ENCODE results near the gene ENO2. TPM values are rescaled to one million over a fixed set of nuclear protein-coding genes. Genes with fewer than 3 reads are reported as not detected.

The ENO2 gene
- total RNA-seq, 1 experiment from 2014 or later, result 166 TPM

DNA sequence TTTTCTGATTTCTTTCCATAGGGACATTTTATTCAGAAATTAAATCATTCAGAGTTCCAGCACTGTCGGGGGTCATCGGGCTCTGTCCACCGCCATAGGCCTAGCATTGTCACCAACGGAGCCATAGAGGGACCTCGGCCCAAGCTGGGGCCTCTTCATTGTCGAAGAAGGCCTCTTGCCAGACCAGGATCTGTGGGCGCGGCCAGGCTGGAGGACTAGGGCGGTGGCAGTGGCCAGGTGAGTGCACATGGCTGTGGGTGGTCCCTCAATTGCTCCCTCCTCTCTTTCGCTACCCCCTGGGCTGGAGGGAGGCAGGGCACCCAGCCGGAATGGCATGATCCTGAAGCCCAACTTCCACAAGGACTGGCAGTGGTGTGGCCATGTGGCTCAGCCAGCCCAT, 30.7 kb upstream of the ENO2 start:
- no peaks in the 10 kb centered on the region for H3K9me3 ChIP-seq (ENCODE audit: control insufficient read depth, low read depth, low read length)

More for the DNA sequence above, 30.7 kb upstream of the ENO2 start:
- H3K9me3 Mint-ChIP-seq, result no peaks in the 10 kb centered on the region; a peak in 1 of 5 replicates
- no peaks in the 10 kb centered on the region for H3K79me2 ChIP-seq (ENCODE audit: insufficient read depth, low read length)
- no peak overlapping the region for H2BK120ac ChIP-seq (ENCODE audit: low read depth, low read length, poor library complexity, severe bottlenecking)
- H2BK5ac ChIP-seq (ENCODE audit: insufficient read length, low read length), result no peak overlapping the region
- H3K27me3 ChIP-seq (ENCODE audit: insufficient read depth, low read length), result no peaks in the 10 kb centered on the region
- H3T11ph ChIP-seq (ENCODE audit: low read length), result no peak overlapping the region
- H2AK5ac ChIP-seq (ENCODE audit: insufficient read length, low read length), result no peak overlapping the region
- H3K27ac Mint-ChIP-seq, result peak overlapping the region in 2 of 3 experiments; percentile 70 to 81; a peak in 3 of 7 replicates
- no peak overlapping the region for H3K4me3 Mint-ChIP-seq
- H2BK12ac ChIP-seq (ENCODE audit: insufficient read length, low read depth, low read length), result no peak overlapping the region
- no peak overlapping the region for H3K18ac ChIP-seq (ENCODE audit: insufficient read length, low read depth, low read length)
- TF ChIP-seq CTCF (conservative IDR thresholded peaks at IDR 0.05), result no peak
- H3K27me3 Mint-ChIP-seq (ENCODE audit: low read depth), result no peaks in the 10 kb centered on the region
- H3K4ac ChIP-seq (ENCODE audit: low read depth, low read length), result no peak overlapping the region
- no peak overlapping the region for H3K27ac ChIP-seq (ENCODE audit: insufficient read length, low read depth, low read length)
- no peak overlapping the region for H3K14ac ChIP-seq (ENCODE audit: insufficient read depth, low read length)
- H4K91ac ChIP-seq (ENCODE audit: insufficient read length, low read depth, low read length), result no peak overlapping the region
- H3K4me2 ChIP-seq (ENCODE audit: insufficient read depth, insufficient read length, low read length), result no peak overlapping the region
- H4K20me1 ChIP-seq (ENCODE audit: control insufficient read depth, insufficient read depth, insufficient read length), result no peaks in the 10 kb centered on the region
- H2AFZ ChIP-seq (ENCODE audit: low read length), result no peak overlapping the region
- H3K4me1 Mint-ChIP-seq, result peaks cover 26 to 36% of the 10 kb centered on the region in 2 experiments
- no peaks in the 10 kb centered on the region for H3K23me2 ChIP-seq (ENCODE audit: insufficient read length, low read depth, low read length, poor library complexity, severe bottlenecking)
- H3K23ac ChIP-seq (ENCODE audit: insufficient read length, low read depth, low read length), result no peak overlapping the region
- WGBS (ENCODE audit: extremely low coverage, insufficient read length, low lambda C conversion rate), result no CpG with 5 or more reads among the region's 11 CpGs
- H4K5ac ChIP-seq (ENCODE audit: insufficient read length, low read depth, low read length), result no peak overlapping the region
- peaks cover 0 to 35% (median 27%) of the 10 kb centered on the region in 3 experiments; a peak in 4 of 7 replicates for H3K36me3 Mint-ChIP-seq (ENCODE audit: insufficient read depth in 1 of 3, low read depth in 3 of 3)
- H2BK15ac ChIP-seq (ENCODE audit: low read depth, low read length), result no peak overlapping the region
- H3K56ac ChIP-seq (ENCODE audit: insufficient read length, low read depth, low read length), result no peak overlapping the region
- no peak overlapping the region for H2BK20ac ChIP-seq (ENCODE audit: low read depth, low read length, poor library complexity, severe bottlenecking)
- DNase-seq, result no peak
- peaks cover 2% of the 10 kb centered on the region; the same call in 1 of the 2 replicates for H3K4me1 ChIP-seq (ENCODE audit: insufficient read depth, low read length)
- no peaks in the 10 kb centered on the region for H3K79me1 ChIP-seq (ENCODE audit: insufficient read depth, low read depth, low read length, poor library complexity, severe bottlenecking)
- H3K9ac ChIP-seq (ENCODE audit: extremely low read depth, insufficient read length, low read length), result no peak overlapping the region
- no peak overlapping the region for H4K8ac ChIP-seq (replicated peaks; ENCODE audit: insufficient read length, low read depth, low read length)

All from H9 (cell line).